NCI-H345 (cell line): ENCODE data around the gene FYB1.
"Not testable (repeated sequence)": the region's sequence is repeated elsewhere in the genome, so short reads cannot be mapped to it uniquely, and the experiment has no call there.

Experiments used
- DNase-seq: peaks from one replicate; lab custom pipeline; 2025; lab: John Stamatoyannopoulos, UW

Gene FYB1, protein sequence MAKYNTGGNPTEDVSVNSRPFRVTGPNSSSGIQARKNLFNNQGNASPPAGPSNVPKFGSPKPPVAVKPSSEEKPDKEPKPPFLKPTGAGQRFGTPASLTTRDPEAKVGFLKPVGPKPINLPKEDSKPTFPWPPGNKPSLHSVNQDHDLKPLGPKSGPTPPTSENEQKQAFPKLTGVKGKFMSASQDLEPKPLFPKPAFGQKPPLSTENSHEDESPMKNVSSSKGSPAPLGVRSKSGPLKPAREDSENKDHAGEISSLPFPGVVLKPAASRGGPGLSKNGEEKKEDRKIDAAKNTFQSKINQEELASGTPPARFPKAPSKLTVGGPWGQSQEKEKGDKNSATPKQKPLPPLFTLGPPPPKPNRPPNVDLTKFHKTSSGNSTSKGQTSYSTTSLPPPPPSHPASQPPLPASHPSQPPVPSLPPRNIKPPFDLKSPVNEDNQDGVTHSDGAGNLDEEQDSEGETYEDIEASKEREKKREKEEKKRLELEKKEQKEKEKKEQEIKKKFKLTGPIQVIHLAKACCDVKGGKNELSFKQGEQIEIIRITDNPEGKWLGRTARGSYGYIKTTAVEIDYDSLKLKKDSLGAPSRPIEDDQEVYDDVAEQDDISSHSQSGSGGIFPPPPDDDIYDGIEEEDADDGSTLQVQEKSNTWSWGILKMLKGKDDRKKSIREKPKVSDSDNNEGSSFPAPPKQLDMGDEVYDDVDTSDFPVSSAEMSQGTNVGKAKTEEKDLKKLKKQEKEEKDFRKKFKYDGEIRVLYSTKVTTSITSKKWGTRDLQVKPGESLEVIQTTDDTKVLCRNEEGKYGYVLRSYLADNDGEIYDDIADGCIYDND

DNA sequence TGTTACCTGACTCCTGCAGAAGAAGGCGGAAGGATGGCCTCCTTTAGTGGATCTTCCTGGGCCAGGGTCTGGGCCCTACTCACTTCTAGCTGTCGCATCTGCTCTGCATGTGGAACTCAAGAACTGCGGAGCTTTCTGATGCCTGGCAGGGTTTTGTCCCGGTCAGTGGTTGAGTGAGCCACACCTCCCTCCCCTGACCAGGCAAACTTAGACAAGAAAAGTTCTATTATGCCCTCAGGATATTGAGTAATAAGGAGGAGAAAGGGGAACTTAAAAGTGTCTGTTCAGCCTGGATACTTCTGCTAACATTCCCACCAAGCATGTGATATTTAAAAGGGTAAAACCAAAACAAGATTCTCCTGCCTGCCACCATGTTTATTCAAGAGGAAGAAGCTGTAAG, at the start of gene FYB1:
Gene FYB1, minus strand, starts transcription at position 127 of the 400 bp plus-strand sequence. CDS start 16,603 bp downstream, outside the sequence.
- no peak for DNase-seq

DNA sequence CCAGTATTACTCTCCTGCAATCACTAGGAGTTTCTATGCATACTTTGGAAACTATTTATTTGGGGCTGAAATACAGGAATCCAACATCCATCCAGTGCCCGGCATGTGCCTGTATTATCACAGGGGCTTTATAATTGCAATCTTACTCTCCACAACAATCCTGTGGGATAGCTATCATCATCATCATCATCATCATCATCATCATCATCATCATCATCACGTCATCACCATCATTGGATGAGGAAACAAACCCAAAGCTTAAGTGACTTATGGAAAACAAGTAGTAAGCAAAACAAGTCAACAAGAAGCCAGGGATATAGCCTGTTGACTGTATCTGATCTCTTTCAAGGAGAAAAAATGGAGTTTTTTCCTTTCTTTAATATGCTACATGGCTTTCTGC, 47.8 kb upstream of the FYB1 start:
- no peak for DNase-seq

DNA sequence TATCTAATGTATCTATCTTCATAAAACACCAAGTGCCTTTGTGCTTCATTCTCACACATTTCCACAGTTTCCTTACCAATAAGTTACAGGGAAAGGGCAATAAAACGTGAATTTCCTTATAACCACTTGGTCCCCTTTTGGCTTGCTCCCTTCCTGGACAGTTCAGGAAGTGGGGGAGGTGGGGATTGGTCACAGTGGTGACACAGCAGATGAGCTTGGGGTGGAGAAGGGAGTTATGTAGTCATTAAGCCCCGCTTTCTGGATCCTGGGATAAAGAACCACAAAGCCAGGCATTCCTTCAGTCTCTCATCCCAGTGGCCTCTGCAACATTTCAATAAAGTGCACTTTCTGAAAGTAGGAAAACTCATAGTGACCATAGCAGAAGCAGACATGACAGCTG, 47.1 kb upstream of the FYB1 start:
- DNase-seq, result no peak

DNA sequence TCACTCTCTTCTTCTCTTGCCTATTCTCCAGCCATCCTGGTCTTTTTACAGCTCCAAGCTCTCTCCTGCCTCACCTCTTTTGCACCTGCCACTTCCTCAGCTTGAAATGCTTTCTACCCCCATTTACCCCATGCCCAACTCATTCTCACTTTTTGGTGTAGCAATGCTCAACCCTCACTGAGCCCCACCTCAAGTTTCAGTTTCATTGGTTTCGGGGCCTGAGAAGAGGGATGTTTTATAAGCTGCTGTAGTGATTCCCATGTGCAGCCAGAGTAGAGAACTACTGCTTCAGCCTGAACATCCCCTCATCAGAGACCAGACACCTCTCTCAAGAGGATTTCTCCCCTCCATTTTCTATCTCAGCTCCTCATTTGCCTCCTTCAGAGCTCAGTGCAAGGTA, 45.2 kb upstream of the FYB1 start:
- no peak for DNase-seq

DNA sequence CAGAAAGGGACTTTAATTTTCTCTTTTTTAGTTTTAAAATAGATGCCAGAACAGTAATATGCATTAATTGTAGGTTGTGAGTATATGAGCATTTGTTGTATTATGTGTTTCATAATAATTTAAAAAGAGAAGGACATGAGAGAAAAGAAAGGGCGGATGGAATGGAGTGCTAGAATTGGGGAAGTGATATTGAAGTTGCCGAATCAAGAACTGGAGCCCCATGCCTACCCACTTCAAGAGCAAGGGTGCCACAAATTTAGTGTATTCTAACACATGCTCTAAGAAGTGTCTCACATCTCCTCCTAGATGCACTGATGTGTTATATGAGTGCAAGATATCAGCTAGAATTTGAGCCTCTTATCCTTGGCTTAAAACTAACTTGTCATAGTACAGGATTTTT, 43.6 kb upstream of the FYB1 start:
- DNase-seq, result no peak

DNA sequence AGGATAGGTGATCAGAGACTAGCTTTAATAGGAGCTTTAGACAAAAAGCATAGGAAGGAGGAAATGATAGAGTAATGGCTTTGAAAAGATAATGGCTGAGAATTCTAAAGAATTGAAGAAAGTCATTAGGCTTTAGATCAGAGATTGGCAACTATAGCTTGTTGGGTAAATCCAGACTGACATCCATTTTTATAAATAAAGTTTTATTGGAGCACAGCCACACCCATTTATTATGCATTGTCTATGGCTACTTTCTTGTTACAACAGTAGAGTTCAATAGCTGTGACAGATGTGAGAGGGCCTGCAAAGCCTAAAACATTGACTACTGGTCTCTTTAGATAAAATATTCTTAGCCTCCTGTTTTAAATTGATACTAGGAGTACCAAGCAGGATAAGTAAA, 40.7 kb upstream of the FYB1 start:
- no peak for DNase-seq

DNA sequence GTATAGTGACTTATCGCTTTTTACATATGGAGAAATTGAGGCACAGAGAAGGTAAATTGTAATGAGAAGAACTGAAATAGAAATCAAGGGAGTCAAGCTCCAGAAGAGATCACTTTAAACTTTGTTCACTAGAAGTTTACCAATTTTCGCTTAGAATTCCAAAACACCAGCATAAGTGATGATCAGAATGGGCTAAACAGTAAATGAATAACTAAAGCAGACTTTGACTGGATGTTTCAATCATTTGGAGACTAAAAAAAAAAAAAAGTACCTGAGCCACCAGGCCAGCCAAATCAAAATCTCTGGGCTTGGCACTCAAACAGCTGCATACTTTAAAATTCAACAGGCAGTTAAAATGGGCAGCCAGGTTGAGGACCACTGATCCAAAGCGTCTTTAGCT, 38.2 kb upstream of the FYB1 start:
- no peak for DNase-seq

DNA sequence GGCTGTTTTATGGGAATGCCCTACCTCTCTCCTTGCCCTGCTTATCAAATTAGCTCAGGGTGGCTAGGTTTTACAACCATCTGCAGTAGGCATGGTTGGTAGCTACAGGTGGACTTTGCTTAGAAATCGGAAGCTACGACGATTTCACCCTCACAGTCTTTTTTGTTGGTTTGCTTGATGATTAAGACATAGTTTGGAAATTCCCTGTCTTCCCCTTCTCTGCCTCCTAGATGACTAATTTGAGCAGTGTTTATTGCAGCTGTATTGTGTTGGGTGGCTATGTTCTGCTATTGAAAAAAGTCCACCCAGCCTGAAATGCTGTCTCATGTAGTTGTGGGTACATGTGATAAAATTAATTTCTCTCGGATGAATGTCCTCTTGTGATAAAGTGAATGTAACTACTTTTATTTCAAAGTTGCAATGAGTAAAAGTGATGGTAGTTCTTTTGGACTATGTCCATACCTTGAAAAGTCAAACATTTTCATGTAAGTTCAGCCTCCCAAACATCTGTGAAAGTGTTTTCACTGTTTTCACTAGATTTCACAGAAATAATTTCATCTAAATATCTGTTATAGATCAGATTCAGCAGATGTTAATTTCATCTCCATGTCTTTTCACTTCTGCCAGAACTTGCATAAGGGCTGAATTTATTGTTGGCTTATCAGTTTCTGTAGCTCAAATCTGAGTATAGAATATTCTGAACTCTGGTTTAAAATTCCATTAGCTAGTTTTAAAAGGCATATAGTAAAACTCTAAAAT, 37.3 kb upstream of the FYB1 start:
- no peak for DNase-seq

DNA sequence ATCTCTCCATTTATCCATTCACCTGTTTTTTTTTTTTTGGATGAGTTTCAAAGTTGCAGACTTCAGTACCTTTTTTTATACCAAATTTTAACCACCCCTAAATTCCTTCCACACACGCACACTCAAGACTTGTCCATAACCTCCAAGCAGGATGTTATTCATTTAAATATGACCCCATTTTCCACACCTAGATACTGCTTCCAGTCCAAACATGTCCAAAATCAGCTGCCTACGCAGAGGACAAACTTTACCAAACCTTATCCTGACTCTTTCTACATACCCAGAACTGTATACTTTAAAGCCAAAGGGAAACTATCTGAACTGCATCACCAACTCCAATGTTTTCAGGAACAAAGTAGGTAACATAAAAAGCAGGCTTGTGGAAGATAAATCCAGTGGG, 36.0 kb upstream of the FYB1 start:
- no peak for DNase-seq

DNA sequence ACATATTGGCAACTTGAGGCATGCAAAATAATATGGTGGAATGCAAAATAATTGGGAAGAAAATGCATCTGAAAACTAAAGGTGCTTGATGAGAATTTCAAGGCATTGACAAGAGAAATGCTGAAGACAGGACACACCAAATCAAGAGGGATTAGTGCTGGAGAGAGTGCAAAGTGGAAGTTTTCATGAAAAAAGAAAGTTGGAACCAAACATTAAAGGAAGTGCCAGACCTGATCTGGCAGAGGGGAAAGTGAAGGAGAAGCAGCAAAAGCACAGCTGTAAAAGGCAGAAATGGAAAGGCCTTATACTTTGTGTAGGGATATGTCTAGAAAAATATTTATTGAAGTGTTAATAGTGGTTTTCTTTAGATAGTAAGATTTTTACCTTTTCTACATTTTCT, 35.3 kb upstream of the FYB1 start:
- DNase-seq, result no peak

DNA sequence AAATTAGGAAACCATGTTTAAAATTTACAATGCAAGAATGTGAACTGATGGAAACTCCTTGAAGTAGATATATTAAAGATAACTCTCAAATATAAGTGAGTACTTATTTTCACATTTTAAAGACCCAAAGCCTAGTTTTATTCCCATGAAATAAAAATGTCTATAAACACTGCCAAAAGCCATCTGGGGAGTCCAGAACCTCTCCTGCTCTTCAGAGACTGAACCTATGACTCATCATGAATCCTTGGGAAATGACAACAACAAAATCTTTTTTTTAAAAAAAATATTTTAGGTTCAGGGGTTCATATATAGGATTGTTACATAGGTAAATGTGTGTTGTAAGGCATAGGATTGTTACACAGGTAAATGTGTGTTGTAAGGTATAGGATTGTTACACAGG, 33.8 kb upstream of the FYB1 start:
- no peak for DNase-seq

DNA sequence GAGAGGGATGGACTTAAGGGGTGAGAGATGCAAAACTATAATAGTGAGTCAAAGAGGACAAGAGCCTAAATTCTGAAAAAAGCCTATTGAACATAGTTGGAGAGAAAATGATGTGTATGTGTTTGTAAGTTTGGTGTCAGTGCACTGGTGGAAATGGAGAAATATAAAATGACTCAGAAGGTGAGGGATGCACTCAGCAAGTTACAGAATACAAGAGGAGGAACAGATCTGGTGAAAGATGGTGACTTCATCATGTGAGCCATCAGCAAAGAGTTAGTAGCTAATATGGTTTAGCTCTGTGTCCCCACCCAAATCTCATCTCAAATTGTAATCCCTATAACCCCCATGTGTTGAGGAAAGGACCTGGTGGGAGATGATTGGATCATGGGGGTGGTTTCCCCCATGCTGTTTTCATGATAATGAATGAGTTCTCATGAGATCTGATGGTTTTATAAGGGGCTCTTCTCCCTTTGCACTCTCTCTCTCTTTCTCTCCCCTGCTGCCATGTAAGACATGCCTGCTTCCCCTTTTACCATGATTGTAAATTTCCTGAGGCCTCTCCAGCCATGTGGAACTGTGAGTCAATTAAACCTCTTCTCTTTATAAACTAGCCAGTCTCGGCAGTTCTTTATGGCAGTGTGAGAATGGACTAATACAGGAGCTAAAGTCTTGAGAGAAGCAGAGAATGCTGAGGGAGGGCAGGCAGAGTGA, 30.4 kb upstream of the FYB1 start:
- DNase-seq, result no peak

DNA sequence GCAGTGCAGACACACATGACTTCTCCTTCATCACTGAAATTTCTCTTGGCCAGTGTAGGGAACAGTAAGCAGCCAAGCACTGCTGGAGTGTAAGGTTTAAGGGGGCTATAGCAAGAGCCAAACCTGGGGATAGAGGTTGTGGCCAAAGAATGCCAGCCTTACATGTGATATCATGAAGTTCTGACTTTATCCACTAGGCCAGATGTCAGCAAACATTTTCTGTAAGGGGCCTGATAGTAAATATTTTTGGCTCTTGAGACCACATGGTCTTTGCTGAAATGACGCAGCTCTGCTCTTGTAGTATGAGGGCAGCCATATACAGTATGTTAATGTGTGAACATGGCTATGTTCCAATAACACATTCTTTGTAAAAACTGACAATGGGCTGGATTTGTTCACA, 29.7 kb upstream of the FYB1 start:
- DNase-seq, result no peak

DNA sequence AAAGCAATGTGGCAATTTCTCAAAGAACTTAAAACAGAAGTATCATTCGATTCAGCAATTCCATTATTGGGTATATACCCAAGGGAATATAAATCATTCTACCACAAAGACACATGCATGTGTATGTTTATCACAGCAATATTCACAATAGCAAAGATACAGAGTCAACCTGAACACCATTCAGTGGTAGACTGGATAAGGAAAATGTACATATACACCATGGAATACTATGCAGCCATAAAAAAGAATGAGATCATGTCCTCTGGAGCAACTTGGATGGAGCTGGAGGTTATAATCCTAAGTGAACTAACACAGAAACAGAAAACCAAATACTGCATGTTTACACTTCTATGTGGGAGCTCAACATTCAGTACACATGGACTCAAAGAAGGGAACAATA, 21.4 kb upstream of the FYB1 start:
- no peak for DNase-seq

DNA sequence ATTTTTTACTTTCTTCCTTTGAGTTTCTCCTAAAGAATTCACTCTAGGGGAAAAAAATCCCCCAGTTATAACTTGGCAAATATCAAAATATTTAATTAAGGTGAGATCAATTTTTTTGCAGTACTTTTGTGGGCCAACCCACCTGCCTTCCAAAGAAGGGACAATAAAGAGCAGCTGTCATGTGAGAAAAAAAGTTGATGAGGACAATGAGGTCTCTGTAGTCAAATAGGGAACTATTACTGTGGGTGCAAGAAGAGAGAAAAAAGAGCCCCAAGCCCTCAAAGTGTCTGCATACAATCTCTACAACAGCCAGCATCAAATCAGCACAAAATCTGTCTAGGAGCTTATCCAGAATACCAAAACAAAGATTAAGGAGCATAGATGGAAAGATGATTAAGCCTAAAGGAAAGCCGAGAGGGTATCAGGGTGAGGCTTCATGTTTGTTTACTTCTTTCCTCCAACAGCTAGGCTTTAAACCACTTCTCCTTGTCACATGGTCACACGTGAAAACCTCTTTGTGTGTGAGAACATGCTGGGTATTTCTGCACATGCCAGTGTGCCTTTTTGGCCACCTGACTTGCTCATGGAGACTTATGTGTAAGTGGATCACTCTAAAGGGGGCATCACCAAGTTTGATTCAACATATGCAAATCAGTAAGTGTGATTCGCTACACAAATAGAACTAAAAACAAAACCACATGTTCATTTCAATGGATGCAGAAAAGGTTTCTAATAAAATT, 19.2 kb upstream of the FYB1 start:
- DNase-seq, result no peak

DNA sequence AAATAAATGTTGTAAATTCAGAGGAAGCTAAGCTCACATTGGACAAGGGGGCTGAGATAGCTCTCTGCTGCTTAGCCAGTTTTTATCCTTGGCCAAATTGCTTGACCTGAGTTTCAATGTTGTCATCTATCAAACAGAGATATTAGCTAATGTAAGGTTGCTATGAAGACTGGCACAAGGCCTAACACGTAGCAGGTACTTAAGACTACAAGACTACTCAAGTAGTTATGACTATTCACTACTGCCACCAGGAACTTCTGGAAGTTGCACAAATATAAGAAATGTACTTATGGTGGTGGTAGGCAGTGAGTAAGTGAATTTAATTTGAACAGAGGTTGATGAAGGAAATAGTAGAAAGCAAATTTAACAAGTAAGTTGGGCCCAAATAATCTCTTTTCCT, 17.4 kb upstream of the FYB1 start:
- DNase-seq, result no peak

DNA sequence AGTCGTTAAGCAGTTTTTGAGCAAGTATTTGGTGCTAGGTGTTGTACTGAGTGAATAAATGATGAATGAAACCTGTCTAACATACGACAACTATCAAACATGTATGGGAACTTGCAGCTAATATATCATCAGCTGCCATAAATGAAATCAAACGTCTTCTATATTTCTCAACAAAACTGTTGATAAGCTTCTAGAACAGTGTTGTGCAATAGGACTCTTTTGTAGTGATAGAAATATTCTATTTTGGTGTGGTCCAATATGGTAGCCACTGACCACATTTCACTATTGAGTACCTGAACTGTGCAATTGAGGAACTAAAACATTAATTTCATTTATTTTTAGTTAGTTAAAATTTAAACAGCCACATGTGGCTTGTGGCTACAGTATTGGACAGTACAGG, 16.3 kb upstream of the FYB1 start:
- DNase-seq, result no peak

DNA sequence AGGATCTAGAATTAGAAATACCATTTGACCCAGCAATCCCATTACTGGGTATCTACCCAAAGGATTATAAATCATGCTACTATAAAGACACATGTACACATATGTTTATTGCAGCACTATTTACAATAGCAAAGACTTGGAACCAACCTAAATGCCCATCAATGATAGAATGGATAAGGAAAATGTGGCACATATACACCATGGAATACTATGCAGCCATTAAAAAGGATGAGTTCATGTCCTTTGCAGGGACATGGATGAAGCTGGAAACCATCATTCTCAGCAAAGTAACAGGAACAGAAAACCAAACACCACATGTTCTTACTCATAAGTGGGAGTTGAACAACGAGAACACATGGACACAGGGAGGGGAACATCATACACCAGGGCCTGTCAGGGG, 15.1 kb upstream of the FYB1 start:
- not testable (repeated sequence) for DNase-seq

DNA sequence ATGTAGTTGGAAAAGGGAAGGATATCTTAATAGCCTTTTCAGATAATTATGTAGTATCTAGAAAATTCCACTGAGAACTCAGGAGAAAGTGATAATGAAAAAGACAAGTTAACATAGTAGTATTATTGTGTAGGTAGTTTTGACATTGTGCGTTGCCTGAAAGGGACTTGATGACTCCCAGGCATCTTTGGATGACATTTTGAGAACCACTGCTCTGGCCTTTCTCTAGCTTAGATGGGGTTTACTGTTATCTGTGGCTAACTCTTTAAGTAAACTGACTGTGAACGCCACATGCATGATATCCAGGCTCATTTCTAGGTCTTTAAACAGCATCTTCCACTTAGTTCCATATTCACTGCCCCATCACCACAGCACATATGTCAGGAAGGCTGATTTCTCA, 14.4 kb upstream of the FYB1 start:
- DNase-seq, result no peak

DNA sequence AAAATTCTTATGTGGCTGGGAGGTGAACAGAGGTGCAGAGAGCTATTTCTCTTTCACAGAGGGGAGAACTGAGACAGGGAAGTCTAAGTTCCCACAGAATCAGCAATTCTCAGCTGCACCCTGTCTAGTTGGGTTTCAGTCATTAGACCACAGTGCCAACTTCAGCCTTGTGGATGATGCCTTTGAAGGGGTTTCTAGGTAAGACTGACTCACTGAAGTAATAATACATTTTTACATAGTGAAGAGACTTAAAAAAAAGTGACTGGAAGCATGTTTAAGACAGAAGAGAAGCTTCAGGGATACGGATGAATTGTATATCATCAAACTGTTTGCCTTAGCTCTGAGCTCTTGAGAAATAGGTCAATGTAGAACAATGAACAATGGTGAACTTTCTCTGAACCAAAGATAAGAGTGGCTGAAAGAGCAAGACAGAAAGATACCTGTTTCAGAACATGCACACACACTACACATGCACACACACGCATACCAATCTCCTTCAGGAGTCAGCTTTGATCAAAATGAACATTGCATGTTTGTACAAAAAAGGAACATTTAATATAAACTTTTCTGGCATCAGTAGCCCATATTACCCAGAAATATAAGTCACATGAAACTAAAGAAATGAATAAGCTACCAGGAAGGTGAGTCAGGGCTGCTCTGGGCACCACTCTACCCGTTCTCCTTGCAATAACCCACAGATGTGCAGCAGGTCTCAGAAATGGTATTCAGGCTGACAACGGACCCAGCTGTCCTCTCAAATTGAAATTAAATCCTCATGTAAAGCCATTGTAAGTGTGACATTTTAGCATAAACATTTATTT, 12.6 kb upstream of the FYB1 start:
- no peak for DNase-seq
